Panc1 (cell line): Measurements from ENCODE around the gene MDGA2.
"Not testable (repeated sequence)": the region's sequence is repeated elsewhere in the genome, so short reads cannot be mapped to it uniquely, and the experiment has no call there.

ENCODE experiments used
- CTCF ChIP-seq: fragments of 450-650 bp; IDR thresholded peaks from 2 replicates; pipeline ENCODE4 v1.5.1; 2017; ENCODE audit warnings: mild to moderate bottlenecking
- POLR2AphosphoS5 ChIP-seq: IDR thresholded peaks from 2 replicates; pipeline ENCODE4 v1.6.1; 2012; ENCODE audit warnings: mild to moderate bottlenecking, low read depth, low read length, moderate library complexity
- REST ChIP-seq, 2 experiments: IDR thresholded peaks; 2 replicates each; pipeline ENCODE4 v1.6.1; 2011 to 2012; ENCODE audit warnings: low read depth in 2 of 2, control low read depth in 1 of 2, low read length in 1 of 2, mild to moderate bottlenecking in 1 of 2, moderate library complexity in 1 of 2; ENCODE audit not compliant: insufficient read depth in 1 of 2
- SIN3A ChIP-seq: IDR thresholded peaks from 2 replicates; pipeline ENCODE4 v1.6.1; 2012; ENCODE audit warnings: low read depth, mild to moderate bottlenecking, low read length, moderate library complexity, borderline replicate concordance; ENCODE audit not compliant: insufficient read depth
- TCF7L2 ChIP-seq: IDR thresholded peaks from 2 replicates; pipeline ENCODE4 v1.6.1; 2011; ENCODE audit warnings: mild to moderate bottlenecking, low read depth, low read length, inconsistent platforms

DNA sequence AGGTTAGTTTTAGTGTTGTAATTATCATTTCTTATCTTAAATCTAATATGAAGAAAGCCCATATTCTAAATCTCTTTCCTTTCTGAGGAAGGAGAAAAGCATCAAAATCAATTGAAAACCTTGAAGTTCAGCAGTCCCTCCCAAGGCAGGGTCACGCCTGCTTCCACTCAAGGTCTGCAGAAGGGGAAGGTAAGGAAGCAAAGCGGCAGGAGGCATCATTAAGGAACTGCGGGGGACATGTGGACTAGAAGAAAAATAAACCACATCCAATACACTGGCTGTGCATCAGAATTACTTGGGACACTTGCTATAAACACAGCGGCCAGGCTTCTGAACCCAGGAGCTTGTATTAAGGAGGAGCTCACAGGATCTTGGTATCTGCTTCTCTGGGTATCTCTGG is 759.9 kb downstream of the MDGA2 start:
- not testable (repeated sequence) for TF ChIP-seq CTCF; POLR2AphosphoS5; REST (IDR thresholded peaks at IDR 0.05; ENCODE audit: insufficient read depth in 1 of 2, low read depth in 2 of 2, low read length in 1 of 2); TCF7L2; SIN3A
